D341Med (cell line): Measurements from ENCODE around the gene BAZ2B.

Experiments
- DNase-seq: peaks from one replicate; pipeline ENCODE4 v3.0.0; 2012; ENCODE audit warnings: low spot score

Gene BAZ2B

DNA sequence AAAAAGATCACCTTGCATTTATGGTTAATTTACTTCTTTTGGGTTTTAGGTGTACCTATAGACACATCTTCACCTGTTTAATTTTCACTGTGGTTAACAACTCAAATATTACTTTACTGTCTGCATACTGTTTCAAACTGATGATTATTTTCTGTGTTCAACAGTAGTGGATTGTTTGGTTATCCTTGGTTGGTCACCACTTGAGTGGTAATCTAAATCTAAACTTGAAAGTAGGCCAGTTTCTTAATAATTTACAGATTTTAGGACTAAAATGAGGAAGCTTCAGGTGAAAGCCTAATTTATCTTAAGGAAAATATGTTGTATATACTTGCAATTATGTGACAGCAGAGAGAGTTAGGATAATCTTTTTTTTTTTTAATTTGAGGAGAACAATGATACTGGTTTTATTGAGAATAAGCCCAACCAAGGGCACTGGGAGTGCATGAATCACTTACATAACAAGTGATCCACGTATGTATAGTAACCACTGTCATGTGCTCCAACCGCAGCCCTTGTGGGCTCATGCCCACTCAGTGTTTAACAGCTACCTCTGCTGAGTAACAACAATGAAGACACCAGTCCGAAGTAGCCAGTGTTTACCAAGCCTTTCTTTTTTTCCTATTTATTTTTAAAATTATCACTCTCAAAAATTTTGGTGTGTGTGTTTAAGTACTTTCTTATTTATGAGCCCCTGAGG is 298.8 kb downstream of the BAZ2B start:
- no peak for DNase-seq

DNA sequence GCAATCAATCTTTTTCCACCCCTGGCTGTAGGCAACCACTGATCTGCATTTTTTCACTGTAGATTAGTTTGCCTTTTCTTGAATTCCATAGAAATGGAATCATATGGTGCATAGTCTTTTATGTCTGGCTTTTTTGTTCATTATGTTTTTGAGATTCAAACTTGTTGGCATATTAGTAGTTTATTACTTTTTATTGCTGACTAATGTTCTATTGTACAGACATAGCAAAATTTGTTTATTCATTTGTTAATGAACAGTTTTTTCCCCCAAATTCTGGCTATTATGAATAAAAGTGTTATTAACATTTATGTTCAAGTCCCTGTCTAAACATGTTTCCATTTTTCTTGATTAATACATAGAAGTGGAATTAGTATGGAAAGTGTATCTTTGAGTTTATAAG is 308.4 kb downstream of the BAZ2B start:
- DNase-seq = no peak

DNA sequence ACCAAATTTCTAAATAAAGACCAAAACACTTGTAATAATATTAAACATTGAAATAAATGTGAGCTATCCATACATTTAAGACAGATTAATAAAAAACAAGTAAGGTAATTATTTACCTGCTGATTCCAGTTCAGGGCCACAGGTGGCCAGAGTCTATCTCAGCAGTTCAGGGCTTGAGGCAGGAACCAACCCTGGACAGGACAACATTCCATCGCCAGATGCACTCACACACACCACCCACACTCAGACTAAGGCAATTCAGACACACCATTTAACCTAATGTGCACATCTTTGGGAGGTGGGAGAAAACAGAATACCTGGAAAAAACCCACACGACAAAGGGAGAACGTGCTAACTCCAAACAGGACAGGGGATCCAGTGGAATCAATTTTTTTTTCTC is 315.8 kb downstream of the BAZ2B start:
- DNase-seq = no peak

DNA sequence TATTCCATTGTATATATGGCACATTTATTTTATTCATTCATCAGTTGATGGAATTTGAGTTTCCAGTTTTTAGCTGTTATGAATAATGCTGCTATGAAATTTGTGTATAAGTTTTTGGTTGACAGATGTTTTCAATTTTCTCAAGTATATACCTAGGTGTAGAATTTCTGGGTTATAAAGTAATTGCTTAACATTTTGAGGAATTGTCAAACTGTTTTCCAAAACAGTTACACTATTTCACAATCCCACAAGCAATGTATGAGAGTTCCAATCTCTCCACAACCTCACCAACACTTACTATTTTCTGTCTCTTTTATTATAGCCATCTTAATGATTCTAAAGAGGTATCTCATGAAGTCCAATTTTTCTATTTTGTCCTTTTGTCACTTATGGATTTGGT is 317.4 kb downstream of the BAZ2B start:
- no peak for DNase-seq

DNA sequence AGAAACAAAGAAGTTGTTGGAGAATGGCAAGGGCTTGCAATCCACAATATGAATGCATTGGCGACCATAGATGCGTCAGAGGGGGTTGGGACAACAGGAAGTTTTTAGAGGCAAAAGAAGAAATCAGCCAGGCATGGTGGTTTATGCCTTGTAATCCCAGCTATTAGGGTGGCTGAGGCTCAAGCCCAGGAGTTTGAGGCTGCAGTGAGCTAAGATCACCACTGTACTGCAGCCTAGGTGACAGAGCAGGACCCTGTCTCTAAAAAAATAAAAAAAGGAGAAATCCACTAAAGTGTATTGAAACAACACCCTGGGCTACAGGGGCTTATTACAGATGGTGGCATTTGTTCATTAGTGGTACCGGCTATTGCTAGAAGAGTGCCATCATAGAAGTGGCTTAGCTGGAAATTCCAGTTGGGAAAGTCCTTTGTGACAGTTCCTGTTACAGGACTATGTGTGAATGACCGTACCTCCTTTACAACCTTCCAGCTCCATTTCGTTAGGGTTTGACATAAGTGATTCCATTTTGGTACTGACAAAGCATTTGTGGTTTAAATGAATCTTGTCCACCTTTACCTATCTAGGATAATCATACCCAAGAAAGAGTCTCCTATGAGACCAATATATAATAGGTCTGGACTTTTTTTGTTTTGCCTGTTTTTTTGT is 319.2 kb downstream of the BAZ2B start:
- no peak for DNase-seq

DNA sequence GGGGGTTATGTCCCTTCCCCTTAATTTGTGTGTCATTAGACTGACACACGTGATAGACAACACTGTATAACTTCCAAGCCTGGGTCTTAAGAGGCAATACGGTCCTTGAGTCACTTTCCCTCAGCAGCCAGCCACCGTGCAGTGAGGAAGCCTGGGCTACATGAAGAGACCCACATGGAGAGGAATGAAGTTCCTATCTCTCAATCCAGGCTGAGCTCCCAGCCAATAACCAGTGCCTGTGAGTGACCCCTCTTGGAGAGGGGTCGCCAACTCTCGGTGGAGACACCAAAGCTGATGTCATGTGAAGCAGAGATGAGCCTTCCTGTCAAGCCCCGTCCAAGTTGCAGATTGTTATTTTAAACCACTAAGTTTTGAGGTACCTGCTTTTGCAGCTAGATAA is 324.2 kb downstream of the BAZ2B start:
- no peak for DNase-seq

DNA sequence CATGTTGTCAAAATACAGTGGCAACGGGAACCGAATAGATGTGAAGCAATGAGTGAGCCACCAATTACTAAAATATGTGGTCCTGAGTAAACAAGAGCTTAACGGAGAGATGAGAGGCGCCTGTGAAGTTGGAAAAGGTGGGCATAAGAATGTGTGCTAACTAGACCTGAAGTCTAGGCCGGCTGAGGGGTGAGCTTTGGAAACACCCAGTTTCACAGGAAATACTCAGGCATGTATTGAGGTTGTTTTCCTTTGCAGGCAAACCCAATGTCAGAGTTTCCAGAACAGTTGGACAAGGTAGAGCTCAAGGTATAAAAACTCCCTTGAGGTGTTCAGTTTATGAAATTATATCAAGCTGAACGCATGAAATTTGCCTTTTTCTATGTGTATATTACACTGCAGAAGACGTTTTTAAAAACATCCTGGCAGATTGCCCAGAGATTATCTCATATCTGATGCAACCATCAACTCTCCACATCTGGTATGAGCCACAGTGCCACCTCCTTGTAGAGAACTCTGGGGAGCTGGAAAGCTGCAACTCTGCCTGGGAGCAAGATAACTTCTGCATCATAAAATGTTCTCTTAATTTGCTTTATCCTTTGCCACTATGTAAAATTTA is 325.9 kb downstream of the BAZ2B start:
- DNase-seq = peak; percentile 40

DNA sequence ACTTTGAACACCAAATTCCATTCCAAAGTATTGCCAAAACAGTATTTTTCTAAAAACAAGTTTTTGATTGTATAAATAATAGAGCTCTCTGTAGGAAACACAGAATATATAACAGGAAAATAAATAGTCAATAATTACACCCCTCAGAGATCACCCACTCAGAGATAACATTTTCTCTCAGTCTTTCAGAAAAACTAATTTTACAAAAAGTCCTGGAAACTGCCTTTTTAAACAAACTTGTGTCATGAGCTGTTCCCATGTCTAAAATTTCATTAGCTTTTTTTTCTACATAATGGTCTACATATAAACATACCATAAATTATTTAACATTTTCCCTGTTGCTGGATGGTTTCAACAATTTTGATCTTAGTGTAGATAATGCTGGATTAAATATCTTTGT is 328.6 kb downstream of the BAZ2B start:
- no peak for DNase-seq

DNA sequence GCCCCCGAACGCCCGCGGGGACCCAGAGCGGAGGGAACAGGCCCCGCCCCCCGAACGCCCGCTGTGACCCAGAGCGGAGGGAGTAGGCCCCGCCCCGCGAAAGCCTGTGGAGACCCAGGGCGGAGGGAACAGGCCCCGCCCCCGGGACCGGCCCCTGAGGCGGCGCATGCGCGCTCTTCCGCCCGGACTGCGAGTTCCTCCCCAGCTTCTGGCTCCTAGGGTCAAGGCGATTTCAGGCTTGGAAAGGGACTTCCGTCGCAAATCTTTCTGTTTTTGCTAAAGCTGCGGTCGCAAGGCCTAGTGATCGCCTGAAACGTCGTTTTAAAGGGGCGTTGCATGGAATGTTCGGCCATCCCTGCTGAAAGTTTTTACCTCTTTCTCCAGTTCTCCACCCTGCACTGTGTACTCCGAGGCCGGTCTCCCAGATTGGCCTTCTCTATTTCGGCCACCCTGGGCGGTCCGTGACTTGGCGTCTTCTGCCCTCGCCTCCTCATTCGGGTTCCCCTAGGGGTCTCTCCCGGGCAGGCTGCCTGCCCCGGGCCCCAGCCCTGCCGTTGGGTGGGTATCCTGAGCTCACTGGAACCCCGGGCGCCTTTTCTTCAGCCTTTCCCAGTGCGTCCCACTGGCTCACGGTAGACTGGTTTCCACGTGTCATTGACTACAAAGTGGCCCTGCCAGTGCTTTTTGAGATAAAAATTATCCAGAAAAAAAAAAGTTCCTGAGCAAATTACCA is 329.5 kb downstream of the BAZ2B start:
- peak; percentile 99 for DNase-seq

DNA sequence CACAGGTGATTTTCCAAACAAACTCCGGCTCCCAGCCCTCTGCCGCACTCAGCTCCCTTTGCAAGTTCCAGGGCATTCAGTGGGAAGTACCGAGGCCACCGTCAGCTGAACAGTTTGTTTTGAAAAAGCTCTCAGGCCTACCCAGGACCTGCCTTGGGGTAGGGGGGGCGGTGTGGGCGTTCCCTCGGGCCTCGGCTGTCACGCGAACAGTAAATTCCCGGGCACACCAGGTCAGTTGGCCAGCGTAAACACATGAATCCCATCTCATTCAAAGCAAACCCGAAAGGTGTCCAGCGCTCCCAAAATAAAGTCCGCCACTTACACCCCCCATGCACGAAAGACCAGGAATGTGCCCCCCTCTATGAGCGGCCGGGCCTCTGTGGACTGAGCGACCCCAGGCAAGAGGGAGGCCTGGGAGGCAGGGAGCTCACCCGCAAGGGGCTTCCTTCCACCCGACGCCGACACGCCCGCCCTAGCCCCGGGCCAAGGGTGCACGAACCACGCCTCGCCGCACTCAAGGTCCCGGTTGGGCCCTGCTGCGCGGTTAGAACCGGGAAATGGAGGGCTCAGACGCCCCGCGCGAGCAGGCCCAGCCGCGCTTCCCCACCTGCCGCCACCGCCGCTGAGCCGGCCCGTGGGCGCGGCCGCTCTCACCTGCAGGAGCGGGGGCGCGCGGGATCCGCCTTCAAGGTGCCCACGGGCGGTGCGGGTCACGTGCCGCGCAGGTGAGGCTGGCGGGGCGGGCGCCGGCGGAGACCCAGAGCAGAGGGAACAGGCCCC is 330.2 kb downstream of the BAZ2B start, which contains the start of gene WDSUB1:
Gene WDSUB1 (minus strand): TSS at position 775 of the 780 bp plus-strand sequence. CDS start 3,634 bp downstream, outside the sequence.
- DNase-seq = peak; percentile 67

DNA sequence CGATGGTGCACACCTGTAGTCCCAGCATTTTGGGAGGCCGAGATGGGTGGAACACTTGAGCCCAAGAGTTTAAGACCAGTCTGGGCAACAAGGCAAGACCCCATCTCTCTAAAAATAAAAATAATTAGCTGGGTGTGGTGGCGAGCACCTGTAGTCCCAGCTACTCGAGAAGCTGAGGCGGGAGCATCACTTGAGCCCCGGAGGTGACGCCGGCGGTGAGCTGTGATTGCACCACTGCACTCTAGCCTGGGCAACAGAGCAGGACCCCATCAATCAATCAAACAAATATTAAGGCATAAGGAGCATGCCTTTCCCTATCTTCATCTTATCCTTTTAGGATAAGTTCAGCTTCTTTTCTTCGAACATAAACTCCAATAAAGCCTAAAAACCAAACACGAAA is 330.9 kb downstream of the BAZ2B start:
- DNase-seq = no peak

DNA sequence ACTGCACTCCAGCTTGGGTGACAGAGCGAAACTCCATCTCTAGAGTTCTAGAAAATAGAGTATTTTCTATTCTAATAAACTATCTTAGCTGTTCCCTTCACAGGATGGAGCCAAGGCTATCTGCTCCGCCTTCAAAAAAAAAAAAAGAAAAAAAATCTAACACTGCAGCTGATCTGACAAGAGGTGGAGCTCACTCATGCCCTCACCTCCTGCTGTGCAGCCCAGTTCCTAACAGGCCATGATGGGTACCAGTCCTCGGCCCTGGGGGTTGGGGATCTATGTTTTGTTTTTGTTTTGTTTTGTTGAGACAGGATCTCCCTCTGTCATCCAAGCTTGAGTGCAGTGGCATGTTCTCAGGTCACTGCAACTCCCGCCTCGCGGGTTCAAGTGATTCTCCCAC is 332.8 kb downstream of the BAZ2B start:
- no peak for DNase-seq

DNA sequence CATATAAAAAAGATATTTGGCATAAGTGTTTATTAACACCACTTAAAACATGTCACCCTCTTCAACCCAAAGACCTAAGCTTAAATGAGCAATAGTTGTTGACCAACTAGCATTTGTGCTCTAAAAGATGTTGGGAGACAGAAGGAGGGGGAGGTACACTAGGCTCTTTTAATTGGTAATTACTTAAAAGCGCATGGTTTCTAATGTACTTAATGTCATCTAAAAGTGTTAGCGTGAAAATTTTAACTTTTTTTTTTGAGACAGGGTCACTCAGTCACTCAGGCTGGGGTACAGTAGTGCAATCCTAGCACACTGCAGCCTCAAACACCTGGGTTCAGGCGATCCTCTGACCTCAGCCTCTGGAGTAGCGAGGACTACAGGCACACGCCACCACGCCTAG is 335.3 kb downstream of the BAZ2B start:
- DNase-seq = no peak

DNA sequence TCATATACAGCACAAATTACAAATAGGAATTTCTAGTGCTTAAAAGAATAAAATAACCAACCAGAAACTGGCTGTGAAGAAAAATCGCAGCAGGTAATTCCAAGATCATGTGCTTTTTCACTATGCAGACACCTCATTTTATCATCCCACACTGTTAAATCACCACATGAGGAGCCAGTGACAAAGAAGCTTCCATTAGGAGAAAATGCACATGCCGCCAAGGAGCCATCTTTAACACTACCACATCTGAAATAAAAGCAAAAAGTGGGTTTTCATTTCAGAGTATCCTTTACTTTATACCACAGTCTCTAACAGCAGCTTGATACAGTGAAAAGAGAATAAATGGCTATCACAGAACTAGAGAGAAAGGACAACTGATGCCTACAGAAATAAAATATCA is 336.6 kb downstream of the BAZ2B start:
- DNase-seq = no peak

DNA sequence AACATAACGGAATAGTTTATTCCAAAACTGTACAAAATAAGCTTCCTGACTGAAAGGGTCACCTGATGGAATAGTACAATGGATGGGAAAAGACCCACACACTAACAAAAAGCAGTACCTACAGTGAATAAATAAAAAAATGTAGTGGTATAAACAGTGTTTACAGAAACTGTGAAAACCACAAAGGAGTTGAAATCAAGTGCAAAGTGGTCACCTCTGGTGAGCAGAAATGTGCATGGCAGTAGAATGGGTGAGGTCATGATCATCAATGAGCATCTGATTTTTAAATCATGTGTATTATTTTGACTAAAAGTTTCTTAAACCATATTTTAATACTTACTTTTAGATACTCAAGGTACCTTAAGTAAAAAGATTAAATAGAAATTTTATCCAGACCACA is 341.2 kb downstream of the BAZ2B start:
- DNase-seq = no peak

DNA sequence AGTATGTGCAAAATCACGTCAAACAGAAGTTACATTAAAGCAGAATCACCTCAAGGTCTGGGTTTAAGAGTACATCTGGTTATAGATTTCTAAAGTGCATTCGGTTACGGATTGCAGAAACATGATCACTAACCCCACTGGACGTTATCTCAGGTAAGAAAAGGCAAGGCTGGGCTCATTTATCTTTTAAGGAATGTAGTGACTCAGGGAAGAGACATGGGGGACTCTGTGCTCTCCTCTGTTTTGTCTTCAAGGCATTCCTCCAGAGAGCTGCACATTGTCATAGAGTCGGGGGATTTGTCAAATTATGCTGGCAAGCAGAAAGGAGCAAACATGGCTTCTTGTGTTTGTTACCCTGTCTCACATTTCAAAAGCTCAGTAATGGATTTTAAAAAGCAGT is 344.2 kb downstream of the BAZ2B start:
- DNase-seq = no peak

DNA sequence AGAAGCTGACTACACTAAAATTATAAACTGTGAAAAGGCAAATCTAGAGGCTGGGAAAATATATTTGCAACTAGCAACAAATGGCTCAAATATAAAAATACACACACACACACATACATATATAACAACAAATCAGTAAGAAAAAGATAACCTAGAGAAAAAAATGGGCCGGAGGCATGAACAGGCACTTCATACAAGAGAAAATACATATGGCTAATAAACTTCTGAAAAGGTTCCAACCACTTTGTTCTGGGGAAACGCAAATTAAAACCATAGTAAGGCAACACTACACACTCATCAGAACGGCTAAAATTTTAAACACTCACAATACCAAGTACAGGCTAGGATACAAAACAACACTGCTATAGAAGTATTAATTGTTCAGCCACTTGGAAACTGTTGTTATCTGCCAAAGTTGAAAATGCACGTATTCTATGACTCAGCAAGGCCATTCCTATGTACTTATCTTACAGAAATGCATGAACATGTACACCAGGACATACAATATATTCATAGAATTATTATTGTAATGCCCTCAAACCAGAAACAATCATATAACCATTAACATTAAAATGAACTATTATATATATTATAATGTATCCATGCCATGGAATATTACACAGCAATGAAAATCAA is 345.5 kb downstream of the BAZ2B start:
- no peak for DNase-seq
